GM21786 (cell line): ENCODE measurements around the gene MLNR.

ENCODE experiments used
- ATAC-seq: cut with Tn5 transposase; IDR thresholded peaks from one replicate; pipeline ENCODE4 v1.9.1; 2021; ENCODE audit not compliant: unreplicated experiment

The MLNR gene

DNA sequence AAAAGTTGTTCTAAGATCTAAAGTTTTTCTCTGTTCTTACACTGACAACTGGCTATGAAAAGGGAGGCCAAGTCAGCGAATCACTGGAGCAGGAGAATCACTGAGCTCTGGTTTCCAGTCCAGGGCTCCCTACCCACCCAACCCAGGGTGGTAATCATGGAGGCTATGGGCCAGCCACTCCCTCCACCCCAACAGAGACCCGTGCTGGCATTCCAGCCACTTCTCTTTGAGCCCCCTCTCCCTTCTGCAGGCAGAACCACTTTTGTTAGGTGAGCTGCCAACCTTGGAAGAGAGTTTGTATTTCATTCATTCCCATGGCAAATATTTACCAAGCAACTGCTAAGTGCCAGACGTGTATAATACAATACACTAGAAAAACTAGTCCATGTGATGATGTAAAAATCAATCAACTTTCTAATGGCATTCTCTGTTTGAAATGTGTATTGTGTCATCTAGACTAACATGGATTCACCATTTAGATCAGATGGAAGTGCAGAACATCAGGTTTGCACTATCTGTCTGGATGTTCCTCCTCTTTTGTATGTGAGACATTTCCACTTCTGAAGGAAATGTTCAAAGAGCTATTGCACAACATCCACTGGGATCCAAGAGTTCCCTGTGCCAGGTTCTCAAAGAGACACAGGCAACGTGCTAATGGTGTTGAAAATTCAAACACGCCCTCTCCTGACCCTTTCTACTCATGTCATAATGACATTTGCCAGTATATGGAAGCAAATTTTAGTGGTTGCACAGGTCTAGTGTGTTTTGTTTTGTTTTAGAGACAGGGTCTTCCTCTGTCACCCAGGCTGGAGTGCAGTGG lies 5.3 kb downstream of the MLNR start:
- no peak for ATAC-seq

DNA sequence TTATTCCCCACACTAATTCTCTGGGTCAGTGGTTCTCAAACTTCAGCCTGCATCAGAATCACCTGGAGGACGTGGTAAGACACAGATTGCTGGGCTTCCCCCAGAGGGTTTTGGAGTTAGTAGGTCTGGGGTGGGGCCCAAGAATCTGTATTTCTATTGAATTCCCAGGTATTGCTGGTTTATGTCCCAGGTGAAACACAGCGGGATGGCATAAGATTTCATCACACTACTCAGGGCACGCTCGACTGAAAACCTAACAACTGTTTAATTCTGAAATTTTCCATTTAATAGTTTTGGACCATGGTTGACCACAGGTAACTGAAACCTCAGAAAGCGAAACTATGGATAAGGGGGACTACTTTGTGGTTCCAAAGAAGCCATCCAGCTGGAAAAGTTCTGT lies 6.5 kb downstream of the MLNR start:
- no peak for ATAC-seq

DNA sequence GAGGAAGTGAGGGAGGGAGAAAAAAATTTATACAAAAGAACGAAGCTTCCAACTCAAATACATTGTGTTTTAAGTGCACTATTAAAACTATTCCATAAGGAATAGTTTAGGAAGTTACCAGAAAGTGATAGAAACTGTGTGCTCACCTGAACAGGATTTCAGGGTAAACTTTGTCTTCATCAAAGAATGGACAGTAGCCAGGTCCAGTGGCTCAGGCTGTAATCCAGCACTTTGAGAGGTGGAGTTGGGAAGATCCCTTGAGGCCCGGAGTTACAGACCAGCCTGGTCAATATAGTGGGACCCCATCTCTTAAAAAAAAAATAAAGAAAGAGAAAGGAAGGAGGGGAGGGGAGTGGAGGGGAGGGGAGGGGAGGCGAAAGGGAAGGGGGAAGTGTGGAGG lies 14.6 kb downstream of the MLNR start:
- ATAC-seq = no peak

DNA sequence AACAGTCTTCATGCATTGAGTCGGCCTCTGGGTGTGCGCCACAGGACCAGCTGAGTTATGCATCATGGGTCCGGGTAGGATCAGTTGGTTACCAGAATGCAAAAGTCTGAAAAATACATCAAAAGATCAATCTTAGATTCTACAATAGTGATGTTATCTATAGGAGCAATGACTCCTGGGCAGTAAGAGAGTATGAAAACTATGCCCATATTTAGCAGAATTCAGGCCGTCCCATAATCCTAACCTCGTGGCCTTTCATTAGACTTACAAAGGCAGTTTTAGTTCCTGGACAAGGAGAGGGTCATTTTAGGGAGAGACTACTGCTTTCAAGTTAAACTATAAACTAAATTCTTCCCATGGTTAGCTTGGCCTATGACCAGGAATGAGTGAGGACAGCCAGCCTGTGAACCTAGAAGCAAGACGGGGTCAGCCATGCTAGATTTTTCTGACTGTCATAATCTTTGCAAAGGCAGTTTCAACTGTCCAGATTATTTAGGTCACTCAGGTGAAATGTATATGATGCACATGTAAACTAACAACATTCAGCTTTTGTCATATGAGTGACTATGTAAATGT lies 15.8 kb downstream of the MLNR start:
- ATAC-seq = no peak

DNA sequence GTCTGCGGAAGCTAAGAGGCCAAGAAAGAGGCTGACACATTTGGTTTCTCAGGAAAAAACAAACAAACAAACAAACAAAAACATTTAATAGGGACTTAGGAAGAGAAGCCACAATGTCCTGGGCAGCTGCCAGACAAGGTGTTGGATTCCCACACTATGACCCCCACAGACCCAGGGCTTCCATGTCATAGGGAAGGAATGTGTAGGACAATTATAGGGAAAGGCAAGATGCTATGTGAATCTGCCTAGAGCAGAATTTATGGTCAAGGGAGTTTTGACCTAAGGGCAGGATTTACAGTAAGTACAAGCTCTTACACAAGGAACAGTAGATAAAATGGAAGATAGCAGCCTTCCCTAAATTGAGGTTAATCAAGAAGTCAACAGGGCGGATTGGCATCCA lies 18.5 kb downstream of the MLNR start:
- no peak for ATAC-seq

DNA sequence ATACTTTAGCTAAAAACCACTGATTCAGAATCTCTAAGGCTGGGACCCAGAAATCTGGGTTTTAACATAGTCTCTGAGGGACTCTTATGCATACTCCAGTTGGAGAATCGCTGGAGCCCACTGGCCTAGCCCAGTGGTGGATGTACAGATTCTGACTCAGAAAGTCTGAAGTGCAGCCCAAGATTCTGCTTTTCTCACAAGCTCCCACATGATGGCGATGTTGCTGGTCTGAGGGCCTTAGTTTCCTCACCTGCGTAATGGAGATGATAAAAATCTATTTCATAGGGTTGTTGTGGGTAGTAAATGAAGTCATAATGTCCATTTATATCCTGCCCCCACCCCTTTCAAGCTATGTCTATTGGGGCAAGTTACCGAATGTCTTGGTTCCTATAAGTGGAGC lies 19.9 kb downstream of the MLNR start:
- peak; percentile 61 for ATAC-seq

DNA sequence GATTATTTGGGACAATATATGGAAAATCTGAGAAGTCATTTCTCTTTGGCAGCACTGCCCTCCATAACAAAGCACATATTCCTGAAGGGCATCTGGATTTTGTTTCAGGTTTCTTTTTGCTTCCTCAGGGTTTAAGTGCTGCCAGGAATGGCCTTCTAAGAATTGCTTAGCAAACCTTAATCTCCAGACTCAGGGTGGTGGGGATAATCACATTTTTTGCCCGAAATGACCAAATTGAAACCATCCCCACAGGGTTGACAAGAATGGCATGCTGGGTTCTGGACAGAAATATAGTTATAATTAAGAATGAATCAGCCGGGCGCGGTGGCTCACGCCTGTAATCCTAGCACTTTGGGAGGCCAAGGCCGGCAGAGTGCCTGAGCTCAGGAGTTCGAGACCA lies 21.2 kb downstream of the MLNR start:
- ATAC-seq = no peak

DNA sequence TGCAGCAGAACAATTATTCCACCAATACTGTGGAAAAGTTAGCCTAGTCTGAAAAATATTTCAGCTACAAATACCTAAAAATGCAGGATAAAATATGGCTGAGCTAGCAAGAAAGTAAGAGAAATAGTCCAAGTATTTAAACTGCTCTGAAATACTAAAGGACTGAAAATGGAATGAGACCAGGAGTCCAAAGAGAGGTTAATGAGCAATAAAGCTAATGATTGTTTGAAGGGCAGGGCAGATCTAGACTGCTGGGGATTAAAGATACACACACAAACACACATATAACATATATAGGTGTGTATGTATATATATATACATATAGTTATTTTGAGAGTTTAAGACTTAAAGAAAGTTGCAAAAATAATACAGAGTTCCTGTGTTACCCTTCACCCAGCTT lies 25.0 kb downstream of the MLNR start:
- ATAC-seq = no peak

DNA sequence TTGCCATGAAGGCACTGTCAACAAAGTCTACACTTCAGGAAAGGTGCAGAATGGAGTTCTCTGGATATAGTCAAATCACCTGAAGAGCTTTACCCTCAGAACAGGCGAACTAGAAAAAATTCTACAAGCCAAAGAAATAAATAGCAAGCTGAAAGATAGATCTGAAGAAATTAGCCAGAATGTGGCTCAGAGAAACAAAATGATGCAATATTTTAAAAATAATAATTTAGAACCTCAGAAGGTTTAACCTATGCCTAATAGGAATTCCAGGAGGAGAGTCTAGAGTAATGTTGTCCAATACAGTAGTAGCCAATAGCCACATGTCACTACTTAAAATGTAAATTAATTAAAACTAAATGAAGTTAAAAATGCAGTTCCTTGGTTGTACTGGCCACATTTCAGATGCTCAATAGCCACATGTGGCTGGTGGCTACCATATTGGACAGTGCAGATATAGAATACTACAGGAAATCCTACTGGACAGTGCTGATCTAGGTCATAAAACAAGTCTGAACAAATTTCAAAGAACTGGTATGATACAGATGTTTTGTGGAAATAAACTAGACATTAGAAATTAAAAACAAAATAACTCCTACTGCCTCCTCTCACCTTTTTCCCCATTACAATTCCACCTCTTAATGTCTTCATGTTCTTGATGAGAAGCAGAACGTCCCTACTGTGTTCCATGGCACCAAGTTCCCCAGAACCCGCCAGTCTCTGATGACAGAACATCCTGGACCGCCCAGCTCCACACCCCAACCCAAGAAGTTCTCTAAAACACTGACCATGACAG lies 26.9 kb downstream of the MLNR start:
- ATAC-seq = peak; percentile 28

DNA sequence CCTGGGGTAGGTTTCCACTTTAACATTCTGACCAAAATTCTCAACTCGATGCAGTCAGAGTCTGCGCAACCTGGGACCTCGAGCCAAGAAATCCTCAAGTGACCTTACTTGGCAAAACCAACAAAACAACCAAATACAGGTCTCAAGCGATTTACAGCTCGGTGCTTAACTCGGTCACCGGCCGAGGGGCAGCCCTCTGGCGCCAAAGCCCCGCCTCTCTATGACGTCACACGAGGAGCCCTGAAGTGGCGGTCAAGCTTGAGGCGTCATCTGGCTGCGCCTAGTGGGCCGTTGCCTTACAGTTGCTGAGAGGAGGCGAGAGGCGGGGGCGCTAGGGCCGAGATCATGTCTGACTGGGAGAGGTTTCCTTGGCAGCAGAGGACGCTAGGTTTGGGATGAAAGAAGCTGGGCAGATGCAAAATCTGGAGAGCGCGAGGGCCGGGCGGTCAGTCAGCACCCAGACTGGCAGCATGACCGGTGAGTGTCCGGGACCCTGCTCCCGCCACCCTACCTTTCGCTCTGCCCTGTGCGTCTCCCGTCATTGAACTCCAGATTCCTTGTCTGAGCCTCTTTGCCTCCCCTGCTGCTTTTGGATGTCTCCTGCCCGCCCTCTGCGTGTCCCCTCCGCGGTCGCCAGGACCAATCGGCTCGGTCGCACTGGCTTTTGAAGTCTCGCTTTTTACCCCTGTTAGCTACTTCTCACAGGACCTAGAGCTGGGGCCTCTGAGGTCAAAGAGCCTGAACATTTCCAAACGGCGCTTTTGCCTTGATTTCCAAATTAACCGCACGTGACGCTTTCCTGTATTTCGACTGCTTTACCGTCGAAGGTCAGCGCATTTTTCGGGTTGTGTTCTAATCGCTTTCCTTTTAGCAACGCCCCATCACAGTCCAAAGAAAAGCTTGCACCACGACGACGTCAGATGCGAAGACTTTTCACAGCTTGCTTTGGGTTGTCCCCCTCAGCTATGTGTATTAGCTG lies 27.8 kb downstream of the MLNR start, which contains the start of gene CDADC1:
TSS of gene CDADC1 (plus strand) at position 283 of the 979 bp plus-strand sequence. CDS start at position 396, 113 bp downstream.
- peak; percentile 97 for ATAC-seq

DNA sequence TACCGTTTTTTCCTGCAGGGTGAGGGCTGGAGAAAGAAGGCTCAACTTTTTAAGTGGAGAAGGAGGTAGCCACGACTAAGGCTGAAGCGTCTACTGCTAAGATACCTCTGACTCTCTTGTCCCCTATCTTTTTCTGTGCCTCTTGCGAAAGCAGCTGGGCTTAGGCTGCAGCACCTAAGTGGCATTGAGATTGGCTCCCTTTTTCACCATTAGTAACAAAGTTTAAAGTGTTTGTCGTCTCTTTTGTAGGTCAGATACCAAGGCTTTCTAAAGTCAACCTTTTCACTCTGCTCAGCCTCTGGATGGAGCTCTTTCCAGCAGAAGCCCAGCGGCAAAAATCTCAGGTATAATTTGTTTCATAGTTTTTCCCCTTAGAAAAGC lies 28.5 kb downstream of the MLNR start:
- no peak for ATAC-seq

DNA sequence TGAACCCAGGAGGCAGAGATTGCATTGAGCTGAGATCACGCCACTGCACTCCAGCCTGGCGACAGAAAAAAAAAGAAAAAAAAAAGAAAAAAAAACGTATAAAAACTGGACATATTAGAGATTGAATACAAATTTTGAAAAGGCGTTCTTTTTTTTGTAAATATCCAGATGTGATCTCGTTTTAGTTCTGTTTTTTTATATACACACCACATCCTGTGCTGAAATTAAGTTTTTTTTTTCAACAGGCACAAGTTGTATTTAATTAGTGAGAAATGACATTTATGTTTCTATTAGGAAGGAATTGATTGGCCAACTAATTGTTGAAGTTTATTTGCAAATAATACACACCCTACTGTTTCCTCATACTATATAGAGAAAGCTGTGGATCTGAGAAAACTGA lies 31.2 kb downstream of the MLNR start:
- ATAC-seq = no peak

DNA sequence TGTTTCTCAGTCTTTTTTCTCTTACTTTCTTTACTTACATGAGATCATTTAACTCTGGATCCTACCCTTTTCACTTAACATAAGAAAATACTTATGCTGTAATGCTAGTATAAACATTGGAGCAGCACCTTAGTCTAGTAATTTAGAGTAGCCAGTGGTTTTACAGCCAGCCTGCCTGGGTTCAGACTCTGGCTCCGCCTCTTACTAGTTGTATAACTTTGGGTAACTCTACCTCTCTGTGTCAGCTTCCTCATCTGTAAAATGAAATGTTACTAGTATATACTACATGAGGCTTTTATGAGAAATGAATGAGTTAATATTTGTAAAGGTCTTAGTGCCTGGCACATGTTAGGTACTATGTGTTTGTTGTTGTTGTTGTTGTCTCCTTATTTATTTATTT lies 33.2 kb downstream of the MLNR start:
- no peak for ATAC-seq

DNA sequence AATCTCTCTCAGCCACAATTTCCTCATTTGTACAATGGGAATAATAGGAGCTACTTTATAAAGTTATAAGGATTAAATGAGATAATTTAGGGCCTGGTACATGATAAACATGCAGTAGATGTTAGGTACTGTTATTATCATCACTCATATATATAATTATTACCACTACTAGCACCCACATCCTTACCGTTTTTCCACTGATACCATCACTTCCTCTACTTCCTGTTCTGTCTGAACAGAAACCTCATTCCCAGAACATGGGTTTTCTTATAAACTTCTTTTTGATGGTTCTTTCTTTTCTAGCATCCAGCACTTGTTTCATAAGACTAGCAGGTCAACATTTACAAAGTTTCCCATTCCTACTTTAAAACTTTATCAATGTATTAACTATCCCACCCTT lies 33.9 kb downstream of the MLNR start:
- ATAC-seq = no peak

DNA sequence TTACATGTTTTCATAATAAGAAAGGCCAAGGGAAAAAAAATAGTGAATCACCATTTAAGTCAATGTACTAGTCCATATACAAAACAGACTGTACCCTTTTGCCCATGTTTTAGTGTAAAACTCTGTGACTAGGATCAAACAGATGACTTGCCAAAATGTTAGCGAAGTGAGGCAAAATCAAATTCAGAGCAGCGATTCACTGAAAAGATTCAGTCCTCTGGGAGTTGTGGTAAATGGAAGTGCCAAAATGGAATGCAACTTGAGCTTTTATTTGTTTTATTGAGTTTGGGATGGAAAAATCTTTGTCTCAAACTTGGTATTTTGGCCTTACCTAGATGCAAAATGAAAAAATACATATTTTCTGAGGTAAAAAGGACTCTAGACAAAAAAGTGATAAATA lies 36.7 kb downstream of the MLNR start:
- no peak for ATAC-seq

DNA sequence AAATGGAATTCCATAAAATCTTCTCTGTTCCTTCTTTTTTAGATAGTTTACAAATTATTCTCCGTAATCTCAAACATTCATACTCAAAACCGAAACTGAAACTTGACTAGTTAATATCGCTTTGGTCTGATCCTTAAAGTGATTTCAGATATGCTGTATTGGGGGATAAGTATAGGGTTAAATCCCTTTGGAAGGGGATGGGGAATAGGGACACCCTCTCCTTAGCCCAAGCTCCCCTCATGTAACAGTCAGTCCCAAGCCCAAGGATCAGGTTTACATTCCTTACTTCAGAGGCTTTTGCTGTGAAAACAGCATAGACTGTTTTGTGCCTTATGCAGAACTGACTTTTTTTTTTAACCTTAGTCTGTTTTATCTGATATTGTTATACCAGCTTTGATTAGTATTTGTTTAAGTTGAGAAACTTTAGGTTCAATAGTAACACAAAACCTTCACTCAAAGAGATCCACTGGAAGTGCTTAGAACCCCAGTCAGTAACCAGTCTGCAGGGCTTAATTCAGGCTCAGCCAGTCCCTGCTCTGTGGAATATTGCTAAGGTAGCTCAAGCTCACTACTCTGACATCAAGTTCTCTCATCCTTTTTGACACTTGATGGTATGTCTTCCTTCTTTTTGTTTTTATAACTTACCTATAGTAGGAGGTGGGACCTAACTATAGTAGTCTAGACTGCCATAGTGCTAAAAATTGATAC lies 38.1 kb downstream of the MLNR start:
- no peak for ATAC-seq

DNA sequence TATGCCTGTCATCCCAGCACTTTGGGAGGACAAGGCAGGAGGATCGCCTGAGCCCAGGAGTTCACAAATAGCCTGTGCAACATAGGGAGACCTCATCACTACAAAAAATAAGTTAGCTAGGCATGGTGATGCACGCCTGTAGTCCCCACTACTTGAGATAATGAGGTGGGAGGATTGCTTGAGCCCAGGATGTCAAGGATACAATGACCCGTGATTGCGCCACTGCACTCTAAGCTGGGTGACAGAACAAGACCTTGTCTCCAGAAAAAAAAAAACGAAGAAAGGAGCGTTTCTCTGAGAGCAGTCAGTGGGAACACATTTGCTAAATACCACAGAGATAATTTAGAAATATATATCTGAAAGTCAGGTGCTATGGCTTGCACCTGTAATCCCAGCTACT lies 39.4 kb downstream of the MLNR start:
- no peak for ATAC-seq

DNA sequence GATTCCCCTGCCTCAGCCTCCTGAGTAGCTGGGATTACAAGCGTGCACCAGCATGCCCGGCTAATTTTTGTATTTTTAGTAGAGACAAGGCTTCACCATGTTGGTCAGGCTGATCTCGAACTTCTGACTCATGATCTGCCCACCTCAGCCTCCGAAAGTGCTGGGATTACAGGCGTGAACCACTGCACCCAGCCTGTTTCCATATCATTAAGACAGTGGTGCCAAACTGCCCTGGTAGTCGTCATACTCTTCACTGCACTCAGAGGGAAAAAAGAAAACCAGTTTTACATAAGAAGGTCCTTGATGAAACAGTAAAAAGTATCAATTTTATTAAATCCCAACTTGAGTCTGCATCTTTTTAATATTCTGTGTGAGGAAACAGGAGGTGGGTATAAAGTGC lies 42.5 kb downstream of the MLNR start:
- no peak for ATAC-seq

DNA sequence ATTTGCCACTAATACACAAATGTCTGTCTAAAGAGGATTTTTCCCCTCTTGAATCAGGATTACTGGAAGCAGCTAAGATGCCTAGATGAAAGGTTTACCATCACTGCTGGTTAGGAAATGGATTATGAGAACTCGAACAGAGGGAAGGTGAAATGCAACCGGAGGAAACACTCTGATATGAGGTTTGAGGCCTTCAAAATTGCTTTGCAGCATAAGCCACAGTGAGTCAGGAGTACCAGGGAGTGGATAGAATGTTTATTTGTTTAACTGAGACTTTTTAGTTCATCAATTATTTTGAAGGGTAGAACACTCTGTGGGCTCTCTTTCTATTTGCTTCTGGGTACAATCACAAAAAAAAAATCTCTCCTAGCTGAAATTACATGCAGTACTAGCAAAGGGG lies 45.7 kb downstream of the MLNR start:
- no peak for ATAC-seq

DNA sequence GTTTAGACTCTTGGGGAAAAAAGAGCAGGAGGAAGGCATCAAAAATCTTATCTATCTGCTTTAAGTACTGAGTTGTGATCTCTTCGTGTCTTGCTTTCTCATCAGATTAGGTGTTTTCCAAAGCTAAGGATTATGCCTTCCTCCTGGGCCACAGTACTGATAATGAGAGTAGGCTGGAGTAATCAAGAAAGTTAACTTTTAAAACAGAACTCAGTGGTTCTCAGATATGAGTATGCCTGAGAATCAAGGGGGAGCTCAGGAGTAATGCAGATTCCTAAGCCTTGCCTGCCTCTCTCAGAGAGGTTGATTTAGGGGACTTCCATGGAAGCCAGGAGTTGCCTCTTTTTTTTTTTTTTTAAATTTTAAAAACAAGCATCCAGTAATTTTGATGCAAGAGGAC lies 51.1 kb downstream of the MLNR start:
- no peak for ATAC-seq
